Right atrium auricular region (tissue), 2 donors: ENCODE measurements around the gene PLXDC2. TPM values are rescaled to one million over a fixed set of nuclear protein-coding genes. Genes with fewer than 3 reads are reported as not detected.
A peak's percentile ranks its signal among the peaks of the same experiment; 100 is the strongest.

Experiments
- DNase-seq: peaks from one replicate; pipeline ENCODE4 v3.0.0-alpha.2; 2019; ENCODE audit warnings: low spot score
- H3K27ac ChIP-seq, 2 donors: fragments of 200-600 bp; sonication (generic); 1 replicate in 1 of 2; 2 replicates in 1 of 2; pipeline ENCODE4 v1.5.1; 2016 to 2019
- H3K27me3 ChIP-seq, 2 donors: fragments of 200-600 bp; sonication (generic); one replicate each; pipeline versions ENCODE4 v1.5.1 to v1.6.0; 2017 to 2019
- H3K36me3 ChIP-seq: fragments of 200-600 bp; sonication (generic); one replicate; pipeline ENCODE4 v1.5.1; 2016
- H3K4me1 ChIP-seq, 2 donors: fragments of 200-600 bp; sonication (generic); one replicate each; pipeline versions ENCODE4 v1.5.1 to v1.6.0; 2017 to 2019
- H3K4me3 ChIP-seq, 2 donors: fragments of 200-600 bp; sonication (generic); 1 replicate in 1 of 2; 2 replicates in 1 of 2; pipeline ENCODE4 v1.5.1; 2017 to 2019; ENCODE audit warnings: mild to moderate bottlenecking in 1 of 2, moderate library complexity in 1 of 2
- H3K9me3 ChIP-seq, 2 donors: fragments of 200-600 bp; sonication (generic); one replicate each; pipeline ENCODE4 v1.5.1; 2019
- total RNA-seq, 2 donors: library from RNA; depleted of rRNA; stranded (reverse); fragments of >200 nt; gene quantifications; one replicate each; pipeline ENCODE4 v1.1.0, GENCODE V29; 2016
- TF ChIP-seq, protein P1 (sequence below), 2 donors: fragments of 200-600 bp; sonication (generic); IDR thresholded peaks; one replicate each; pipeline ENCODE4 v1.5.1; 2019; ENCODE audit warnings: antibody characterized with exemption in 2 of 2

The PLXDC2 gene
- total RNA-seq, 2 donors from 2014 or later, result 24.0 to 43.6 TPM

DNA sequence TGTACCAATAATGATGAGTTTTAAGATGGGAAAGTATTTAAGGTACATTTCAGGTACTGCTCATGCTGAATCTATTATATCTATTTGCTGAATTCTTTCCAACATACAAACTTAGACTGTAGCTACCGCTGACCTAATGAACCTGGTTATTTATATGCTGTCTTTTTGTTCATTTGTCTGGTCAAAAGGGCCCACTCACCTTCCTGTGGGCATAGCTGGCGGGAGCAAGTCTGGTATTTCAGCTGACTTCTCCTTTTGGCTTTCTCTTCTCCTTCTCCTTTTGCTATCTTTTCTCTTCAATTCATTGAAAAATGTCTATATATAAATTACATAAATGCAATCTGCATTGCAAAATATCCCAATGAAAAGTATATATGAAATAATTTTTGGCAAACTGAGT is 9.5 kb downstream of the PLXDC2 start:
- Histone ChIP-seq H3K9me3 (no peaks in the 10 kb centered on the region), H3K4me1 (peaks cover 0 to 44% of the 10 kb centered on the region in 2 donors), H3K36me3 (no peaks in the 10 kb centered on the region), H3K27ac (peak overlapping the region in 1 of 2 donors; percentile 13), H3K27me3 (no peaks in the 10 kb centered on the region), H3K4me3 (no peak overlapping the region)
- no peak for DNase-seq
- TF ChIP-seq, protein P1, sequence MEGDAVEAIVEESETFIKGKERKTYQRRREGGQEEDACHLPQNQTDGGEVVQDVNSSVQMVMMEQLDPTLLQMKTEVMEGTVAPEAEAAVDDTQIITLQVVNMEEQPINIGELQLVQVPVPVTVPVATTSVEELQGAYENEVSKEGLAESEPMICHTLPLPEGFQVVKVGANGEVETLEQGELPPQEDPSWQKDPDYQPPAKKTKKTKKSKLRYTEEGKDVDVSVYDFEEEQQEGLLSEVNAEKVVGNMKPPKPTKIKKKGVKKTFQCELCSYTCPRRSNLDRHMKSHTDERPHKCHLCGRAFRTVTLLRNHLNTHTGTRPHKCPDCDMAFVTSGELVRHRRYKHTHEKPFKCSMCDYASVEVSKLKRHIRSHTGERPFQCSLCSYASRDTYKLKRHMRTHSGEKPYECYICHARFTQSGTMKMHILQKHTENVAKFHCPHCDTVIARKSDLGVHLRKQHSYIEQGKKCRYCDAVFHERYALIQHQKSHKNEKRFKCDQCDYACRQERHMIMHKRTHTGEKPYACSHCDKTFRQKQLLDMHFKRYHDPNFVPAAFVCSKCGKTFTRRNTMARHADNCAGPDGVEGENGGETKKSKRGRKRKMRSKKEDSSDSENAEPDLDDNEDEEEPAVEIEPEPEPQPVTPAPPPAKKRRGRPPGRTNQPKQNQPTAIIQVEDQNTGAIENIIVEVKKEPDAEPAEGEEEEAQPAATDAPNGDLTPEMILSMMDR (IDR thresholded peaks at IDR 0.05), result no peak

DNA sequence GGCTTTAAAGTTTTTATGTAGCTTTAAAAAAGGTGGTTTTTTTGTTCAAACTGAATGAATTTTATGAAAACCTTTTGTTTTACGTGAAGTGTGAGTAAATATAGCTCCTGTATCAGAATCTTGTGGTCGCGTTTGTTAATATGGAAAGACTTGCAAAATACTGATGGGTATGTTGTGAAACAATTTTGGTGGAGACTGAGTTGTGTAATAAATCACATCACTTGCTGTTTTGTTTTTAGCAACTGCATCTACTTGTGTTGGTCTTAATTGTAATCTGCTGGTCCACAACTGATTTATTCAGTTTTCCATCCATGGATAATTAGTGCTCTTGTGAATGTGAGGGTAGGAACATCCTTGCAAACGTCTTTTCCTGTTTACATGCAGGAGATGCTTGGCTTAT is 10.5 kb downstream of the PLXDC2 start:
- no peak overlapping the region for H3K4me3 ChIP-seq

DNA sequence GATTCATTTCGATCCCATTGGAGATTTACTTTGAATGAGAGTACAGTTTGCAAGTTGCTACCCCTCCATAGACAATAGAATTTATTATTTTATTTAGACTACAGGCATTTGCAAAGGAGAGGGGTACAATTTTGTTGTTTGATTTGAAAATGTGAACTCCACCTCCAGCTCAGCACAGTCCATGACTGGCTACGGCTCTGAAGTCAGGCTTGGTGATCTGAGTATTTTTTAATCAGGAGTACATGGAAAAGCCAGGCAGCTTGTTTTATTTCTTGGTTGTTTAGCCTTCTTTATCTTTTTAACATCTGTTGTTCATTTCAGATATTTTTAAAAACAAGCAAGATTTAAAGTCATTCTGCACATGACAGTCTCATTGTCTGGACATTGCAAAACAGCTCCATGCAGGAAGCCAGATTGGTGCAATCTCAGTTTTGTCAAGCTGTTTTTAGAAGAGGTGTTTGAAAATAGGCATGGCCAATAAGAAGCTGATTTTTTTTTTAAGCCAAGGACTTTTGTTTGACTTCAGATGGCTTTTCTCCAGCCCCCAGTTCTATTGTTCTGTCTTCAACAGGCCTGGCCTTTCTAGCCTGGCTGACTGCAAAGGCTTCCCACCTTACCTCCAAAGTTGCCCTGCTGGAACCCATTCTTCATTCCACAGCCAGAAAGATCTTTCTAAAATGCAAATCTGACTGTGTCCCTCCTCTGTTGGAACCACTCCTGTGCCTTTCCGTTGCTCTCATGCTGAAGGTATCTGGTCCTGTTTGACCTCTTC is 12.2 kb downstream of the PLXDC2 start:
- Histone ChIP-seq H3K4me1 (peaks cover 0 to 44% of the 10 kb centered on the region in 2 donors), H3K36me3 (no peaks in the 10 kb centered on the region), H3K4me3 (no peak overlapping the region), H3K9me3 (no peaks in the 10 kb centered on the region), H3K27me3 (no peaks in the 10 kb centered on the region), H3K27ac (peak overlapping the region; percentile 52 to 54)
- TF ChIP-seq, protein P1 (IDR thresholded peaks at IDR 0.05), result no peak
- no peak for DNase-seq

More for the DNA sequence above, 10.5 kb downstream of the PLXDC2 start:
- H3K4me1 ChIP-seq, result peaks cover 0 to 44% of the 10 kb centered on the region in 2 donors
- DNase-seq, result no peak
- H3K27me3 ChIP-seq, result no peaks in the 10 kb centered on the region
- TF ChIP-seq, protein P1 (IDR thresholded peaks at IDR 0.05), result no peak
- H3K9me3 ChIP-seq, result no peaks in the 10 kb centered on the region
- peak overlapping the region; percentile 6 to 52 for H3K27ac ChIP-seq
- H3K36me3 ChIP-seq, result no peaks in the 10 kb centered on the region

DNA sequence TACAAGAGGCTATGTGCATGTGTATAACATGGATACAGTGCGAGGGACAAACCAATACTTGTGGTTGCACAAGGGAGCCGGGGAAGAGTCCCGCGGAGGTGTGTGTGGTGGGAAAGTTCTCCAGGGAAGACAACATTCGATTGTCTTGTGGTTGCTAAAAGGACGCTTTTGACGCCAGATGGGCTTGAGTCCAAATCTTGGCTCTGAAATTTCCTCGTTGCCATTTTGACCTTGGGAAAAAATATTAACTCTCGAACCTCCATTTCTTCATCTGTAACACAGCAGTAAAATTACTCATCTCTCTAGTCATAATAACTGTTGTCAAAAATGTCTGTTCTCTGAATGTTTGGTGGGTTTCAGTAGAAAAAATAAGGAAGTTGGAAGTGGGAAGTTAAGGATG is 16.5 kb downstream of the PLXDC2 start:
- H3K27me3 ChIP-seq, result no peaks in the 10 kb centered on the region
- H3K27ac ChIP-seq, result no peak overlapping the region
- no peaks in the 10 kb centered on the region for H3K36me3 ChIP-seq
- no peaks in the 10 kb centered on the region for H3K9me3 ChIP-seq
- H3K4me3 ChIP-seq, result no peak overlapping the region
- H3K4me1 ChIP-seq, result peaks cover 0 to 19% of the 10 kb centered on the region in 2 donors
- TF ChIP-seq, protein P1 (IDR thresholded peaks at IDR 0.05), result no peak
- DNase-seq, result no peak

DNA sequence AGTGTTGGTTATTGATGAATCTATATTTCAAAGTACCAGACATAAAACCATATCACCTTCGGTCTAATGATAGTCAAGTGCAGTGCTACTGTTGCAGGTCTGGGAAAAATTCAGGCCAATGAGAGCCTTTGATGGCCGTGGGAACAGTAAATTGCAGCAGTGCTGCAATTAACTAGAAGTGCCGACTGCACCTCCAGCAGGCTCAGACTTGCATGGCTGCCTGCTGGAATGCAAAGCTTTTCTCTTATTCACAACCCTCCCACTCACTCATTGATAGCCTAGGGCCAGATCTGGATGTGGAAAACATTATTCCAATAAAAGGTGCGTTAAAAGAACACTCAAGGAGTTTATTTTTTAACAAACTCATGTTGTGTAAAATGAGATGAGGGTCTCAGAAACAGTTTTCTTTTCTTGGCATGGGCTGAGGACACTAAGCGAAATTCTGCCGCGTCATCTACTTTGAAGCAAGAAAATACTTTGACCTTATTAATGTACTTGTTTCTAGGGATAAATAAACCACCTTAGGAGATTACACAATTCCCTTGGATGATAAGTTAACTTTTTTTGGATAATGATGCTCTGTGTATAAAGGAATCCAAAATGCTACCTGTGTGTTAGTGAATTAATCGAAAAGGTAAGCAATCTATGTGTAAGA is 17.1 kb downstream of the PLXDC2 start:
- Histone ChIP-seq H3K36me3 (no peaks in the 10 kb centered on the region), H3K4me3 (no peak overlapping the region), H3K4me1 (peaks cover 0 to 13% of the 10 kb centered on the region in 2 donors), H3K9me3 (no peaks in the 10 kb centered on the region), H3K27ac (no peak overlapping the region), H3K27me3 (no peaks in the 10 kb centered on the region)
- TF ChIP-seq, protein P1 (IDR thresholded peaks at IDR 0.05), result no peak
- DNase-seq, result no peak
